HCT116 (cell line): ENCODE measurements around the gene SEMA3B. TPM values are rescaled to one million over a fixed set of nuclear protein-coding genes. Genes with fewer than 3 reads are reported as not detected.

Source experiments
- ATAC-seq: fragments of 200-7000 bp; cut with Tn5 transposase; 2 replicates; pipeline ENCODE4 v1.9.1; 2020; ENCODE audit warnings: mild to moderate bottlenecking, moderate library complexity
- BruUV-seq: library from RNA; stranded (reverse); fragments of 400-500 nt; replicated peaks from 2 replicates; lab custom pipeline; 2021; lab: Mats Ljungman, UMichigan
- CTCF ChIA-PET: fragments of 300-600 bp; sonication (Branson Sonifier 250); formaldehyde crosslinking; loops from one replicate; lab custom pipeline; 2021; ENCODE audit warnings: antibody characterized with exemption; lab: Charles Lee
- POLR2A ChIA-PET: fragments of 300-600, 350-600 bp; sonication (Branson Sonifier 250); formaldehyde crosslinking; loops from one replicate; lab custom pipeline; 2021; ENCODE audit warnings: antibody characterized with exemption; lab: Charles Lee
- RAD21 ChIA-PET, 2 experiments: fragments of 300-600 bp; sonication (Branson Sonifier 250); formaldehyde crosslinking; loops; one replicate each; lab custom pipeline; 2023; ENCODE audit warnings: low total read pairs in 2 of 2; ENCODE audit not compliant: uncharacterized antibody in 2 of 2, unreplicated experiment in 2 of 2, low non-redundant PET in 1 of 2; lab: Charles Lee
- DNase-seq: peaks from one replicate; pipeline ENCODE4 v3.0.0-alpha.2; 2010; ENCODE audit warnings: low read depth, low spot score
- H2AFZ ChIP-seq: fragments of 200-600 bp; shearing (Covaris generic), sonication (generic); 2 replicates; pipeline ENCODE4 v1.6.1; 2017; ENCODE audit warnings: low read depth, mixed run types, mixed read lengths, antibody characterized with exemption, low read length; ENCODE audit not compliant: poor library complexity, severe bottlenecking
- H3K27ac ChIP-seq: 2 replicates; pipeline ENCODE4 v1.5.1; 2012; ENCODE audit warnings: low read depth, low read length
- H3K27me3 ChIP-seq: fragments of 200-600 bp; sonication (generic); 2 replicates; pipeline ENCODE4 v1.6.1; 2016; ENCODE audit warnings: mixed run types, low read length, mixed read lengths; ENCODE audit not compliant: insufficient read depth
- H3K36me3 ChIP-seq, 2 experiments: fragments of 200-500 bp in 1 of 2; fragments of 200-600 bp in 1 of 2; sonication (Bioruptor generic) in 1 of 2; sonication (generic) in 1 of 2; 2 replicates each; pipeline versions ENCODE4 v1.5.1 to v1.6.1; 2014 to 2016; ENCODE audit warnings: low read length in 2 of 2, inconsistent platforms in 1 of 2, mixed read lengths in 1 of 2, mixed run types in 1 of 2; ENCODE audit not compliant: insufficient read depth in 2 of 2, control insufficient read depth in 1 of 2
- H3K4me1 ChIP-seq, 2 experiments: fragments of 200-600 bp in 1 of 2; sonication (generic) in 1 of 2; 2 replicates each; pipeline versions ENCODE4 v1.5.1 to v1.6.1; 2012 to 2017; ENCODE audit warnings: low read length in 2 of 2, inconsistent platforms in 1 of 2, mild to moderate bottlenecking in 1 of 2, mixed read lengths in 1 of 2, mixed run types in 1 of 2, moderate library complexity in 1 of 2; ENCODE audit not compliant: insufficient read depth in 2 of 2, control insufficient read depth in 1 of 2
- H3K4me2 ChIP-seq: fragments of 200-600 bp; sonication (generic); 2 replicates; pipeline ENCODE4 v1.6.1; 2017; ENCODE audit warnings: mixed run types, low read length, mixed read lengths
- H3K4me3 ChIP-seq, 2 experiments: fragments of 200-600 bp in 1 of 2; sonication (generic) in 1 of 2; replicated peaks in 1 of 2; 2 replicates each; pipeline ENCODE4 v1.5.1; 2011 to 2016; ENCODE audit warnings: low read length in 2 of 2, control low read depth in 1 of 2, low read depth in 1 of 2, mild to moderate bottlenecking in 1 of 2, mixed read lengths in 1 of 2, mixed run types in 1 of 2
- H3K79me2 ChIP-seq: fragments of 200-600 bp; sonication (generic); 2 replicates; pipeline ENCODE4 v1.6.1; 2017; ENCODE audit warnings: mild to moderate bottlenecking, mixed run types, low read length, moderate library complexity, mixed read lengths; ENCODE audit not compliant: insufficient read depth
- H3K9ac ChIP-seq: fragments of 200-600 bp; sonication (generic); 2 replicates; pipeline ENCODE4 v1.6.1; 2016; ENCODE audit warnings: low read length, mixed read lengths
- H3K9me2 ChIP-seq: fragments of 200-600 bp; sonication (generic), shearing (Covaris generic); 2 replicates; pipeline ENCODE4 v1.6.1; 2017; ENCODE audit warnings: mixed run types, mild to moderate bottlenecking, moderate library complexity; ENCODE audit not compliant: insufficient read depth
- H3K9me3 ChIP-seq, 2 experiments: fragments of 200-500 bp in 1 of 2; fragments of 200-600 bp in 1 of 2; sonication (Bioruptor generic) in 1 of 2; sonication (generic) in 1 of 2; 2 replicates each; pipeline ENCODE4 v1.6.1; 2014 to 2017; ENCODE audit warnings: low read length in 2 of 2, mixed read lengths in 2 of 2, inconsistent platforms in 1 of 2, low read depth in 1 of 2, mild to moderate bottlenecking in 1 of 2, mixed run types in 1 of 2, moderate library complexity in 1 of 2; ENCODE audit not compliant: control insufficient read depth in 1 of 2, insufficient read depth in 1 of 2
- H4K20me1 ChIP-seq: fragments of 200-600 bp; sonication (generic), shearing (Covaris generic); 2 replicates; pipeline ENCODE4 v1.6.1; 2017; ENCODE audit warnings: mixed run types, mild to moderate bottlenecking, moderate library complexity; ENCODE audit not compliant: insufficient read depth
- EGR1 ChIP-seq: IDR thresholded peaks from 2 replicates; pipeline ENCODE4 v1.6.1; 2012; ENCODE audit warnings: low read depth
- EZH2 ChIP-seq: fragments of 200-600 bp; sonication (generic); IDR thresholded peaks from 2 replicates; pipeline ENCODE4 v1.6.1; 2017; ENCODE audit warnings: antibody characterized with exemption, mixed run types
- JUND ChIP-seq: IDR thresholded peaks from 2 replicates; pipeline ENCODE4 v1.6.1; 2012
- POLR2A ChIP-seq: IDR thresholded peaks from 2 replicates; pipeline ENCODE4 v1.7.0; 2011; ENCODE audit warnings: borderline replicate concordance; ENCODE audit not compliant: insufficient read depth, insufficient read length; ENCODE audit errors: extremely low read depth
- POLR2AphosphoS5 ChIP-seq: IDR thresholded peaks from 2 replicates; pipeline ENCODE4 v1.6.1; 2011; ENCODE audit warnings: mild to moderate bottlenecking, low read depth, low read length, moderate library complexity
- RAD21 ChIP-seq: IDR thresholded peaks from 2 replicates; pipeline ENCODE4 v1.6.1; 2012; ENCODE audit warnings: low read depth, mild to moderate bottlenecking
- SIN3A ChIP-seq: IDR thresholded peaks from 2 replicates; pipeline ENCODE4 v1.6.1; 2012; ENCODE audit warnings: low read depth
- SP1 ChIP-seq: IDR thresholded peaks from 2 replicates; pipeline ENCODE4 v1.6.1; 2012; ENCODE audit warnings: low read depth
- SRF ChIP-seq: IDR thresholded peaks from 2 replicates; pipeline ENCODE4 v1.6.1; 2012; ENCODE audit warnings: low read depth
- ZNF274 ChIP-seq: fragments of 200-500 bp; sonication (Bioruptor generic); IDR thresholded peaks from 2 replicates; pipeline ENCODE4 v1.6.1; 2014; ENCODE audit warnings: mild to moderate bottlenecking, low read depth, low read length, inconsistent platforms
- intact Hi-C: fragments of 100-400 bp; cut with micrococcal nuclease; formaldehyde crosslinking; loops from 2 replicates; pipeline ENCODE4 v1.10.0; 2022
- total RNA-seq: library from RNA; stranded (reverse); gene quantifications from one replicate; pipeline ENCODE4 v1.2.1, GENCODE V29; 2021; ENCODE audit not compliant: unreplicated experiment
- TF ChIP-seq, protein P1 (sequence below): IDR thresholded peaks from 2 replicates; pipeline ENCODE4 v1.6.1; 2011; ENCODE audit warnings: mild to moderate bottlenecking, low read length, moderate library complexity; ENCODE audit not compliant: insufficient replicate concordance; ENCODE audit errors: extremely low read depth
- TF ChIP-seq, protein P2 (sequence below): IDR thresholded peaks from 2 replicates; pipeline ENCODE4 v1.6.1; 2012; ENCODE audit warnings: low read depth
- TF ChIP-seq, protein P3 (sequence below): IDR thresholded peaks from 2 replicates; pipeline ENCODE4 v1.6.1; 2012
- TF ChIP-seq, protein P4 (sequence below): IDR thresholded peaks from 2 replicates; pipeline ENCODE4 v1.6.1; 2012

SEMA3B gene
- total RNA-seq, 1 experiment from 2014 or later, result 46.2 TPM

DNA sequence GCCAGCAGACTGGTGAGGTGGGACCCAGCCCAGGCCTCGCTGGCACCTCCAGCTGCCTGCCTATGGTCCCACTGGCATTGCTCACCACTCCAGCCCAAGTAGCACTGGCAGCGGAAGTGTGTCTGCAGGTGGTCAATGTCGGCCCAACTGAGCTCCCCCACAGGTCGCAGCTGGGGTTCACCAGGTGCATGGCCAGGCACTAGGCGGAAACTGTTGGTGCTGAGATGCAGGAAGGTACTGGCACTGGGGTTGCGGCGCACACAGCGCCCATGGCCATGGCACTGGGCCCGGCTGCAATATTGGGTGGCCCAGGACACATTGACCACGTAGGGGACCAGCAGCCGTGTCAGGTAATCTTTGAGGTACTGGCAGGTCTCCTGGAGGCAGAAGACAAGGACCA lies 49.2 kb downstream of the SEMA3B start:
- peaks cover 51% of the 10 kb centered on the region for H3K79me2 ChIP-seq
- POLR2A ChIA-PET, result no interaction called here

DNA sequence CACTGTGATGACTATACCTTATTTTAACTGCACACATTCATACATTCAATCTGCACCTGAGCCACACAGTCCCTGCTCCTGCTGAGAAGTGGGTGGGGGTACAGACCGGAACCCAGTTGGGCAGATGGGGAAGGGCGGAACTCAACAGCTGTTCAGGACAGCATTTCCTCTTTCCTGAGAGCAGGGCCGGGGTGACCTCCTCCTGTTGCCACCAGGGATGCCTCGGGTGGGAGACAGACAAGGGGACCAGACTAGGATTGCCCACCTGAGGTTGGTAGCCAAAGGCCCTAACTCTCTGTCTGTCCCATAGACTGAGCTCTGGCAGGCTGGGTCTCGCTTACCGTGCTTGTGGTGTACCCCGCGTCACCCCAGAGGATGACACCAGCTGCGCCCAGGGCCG lies 49.7 kb downstream of the SEMA3B start:
- Histone ChIP-seq H3K79me2 (peaks cover 51% of the 10 kb centered on the region), H3K27me3 (no peaks in the 10 kb centered on the region), H3K4me3 (no peak overlapping the region), H3K9me2 (no peaks in the 10 kb centered on the region), H2AFZ (no peak overlapping the region), H3K4me2 (peak overlapping the region; percentile 92), H3K27ac (peak overlapping the region; percentile 98), H3K9me3 (no peaks in the 10 kb centered on the region), H3K36me3 (peaks cover 2 to 17% of the 10 kb centered on the region in 2 experiments; a peak in 1 of 4 replicates), H3K4me1 (peaks cover 65 to 93% of the 10 kb centered on the region in 2 experiments), H3K9ac (peak overlapping the region; percentile 65; the same call in 1 of the 2 replicates), H4K20me1 (no peaks in the 10 kb centered on the region)
- ChIA-PET POLR2A (no interaction called here), RAD21 (interaction anchor here in 1 of 2 experiments (1.5 kb wide), 1 partner anchor 19 kb away, joined by 4 read pairs; the partner anchor contains the start of genes HYAL3 and NAA80), CTCF (interaction anchor here (0.7 kb wide), 2 partner anchors 10 to 18 kb away, joined by 3 read pairs; partner anchors contain the start of gene TUSC2)
- no TSS peak for BruUV-seq
- no peak for ATAC-seq
- no peak for DNase-seq
- intact Hi-C loops, result no loop called here
- TF ChIP-seq SRF (no peak), EZH2 (no peak), POLR2AphosphoS5 (no peak), JUND (no peak), SIN3A (no peak), RAD21 (no peak), ZNF274 (no peak), EGR1 (no peak), SP1 (no peak)
- TF ChIP-seq, protein P1, sequence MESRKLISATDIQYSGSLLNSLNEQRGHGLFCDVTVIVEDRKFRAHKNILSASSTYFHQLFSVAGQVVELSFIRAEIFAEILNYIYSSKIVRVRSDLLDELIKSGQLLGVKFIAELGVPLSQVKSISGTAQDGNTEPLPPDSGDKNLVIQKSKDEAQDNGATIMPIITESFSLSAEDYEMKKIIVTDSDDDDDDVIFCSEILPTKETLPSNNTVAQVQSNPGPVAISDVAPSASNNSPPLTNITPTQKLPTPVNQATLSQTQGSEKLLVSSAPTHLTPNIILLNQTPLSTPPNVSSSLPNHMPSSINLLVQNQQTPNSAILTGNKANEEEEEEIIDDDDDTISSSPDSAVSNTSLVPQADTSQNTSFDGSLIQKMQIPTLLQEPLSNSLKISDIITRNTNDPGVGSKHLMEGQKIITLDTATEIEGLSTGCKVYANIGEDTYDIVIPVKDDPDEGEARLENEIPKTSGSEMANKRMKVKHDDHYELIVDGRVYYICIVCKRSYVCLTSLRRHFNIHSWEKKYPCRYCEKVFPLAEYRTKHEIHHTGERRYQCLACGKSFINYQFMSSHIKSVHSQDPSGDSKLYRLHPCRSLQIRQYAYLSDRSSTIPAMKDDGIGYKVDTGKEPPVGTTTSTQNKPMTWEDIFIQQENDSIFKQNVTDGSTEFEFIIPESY, result no peak
- TF ChIP-seq, protein P2, sequence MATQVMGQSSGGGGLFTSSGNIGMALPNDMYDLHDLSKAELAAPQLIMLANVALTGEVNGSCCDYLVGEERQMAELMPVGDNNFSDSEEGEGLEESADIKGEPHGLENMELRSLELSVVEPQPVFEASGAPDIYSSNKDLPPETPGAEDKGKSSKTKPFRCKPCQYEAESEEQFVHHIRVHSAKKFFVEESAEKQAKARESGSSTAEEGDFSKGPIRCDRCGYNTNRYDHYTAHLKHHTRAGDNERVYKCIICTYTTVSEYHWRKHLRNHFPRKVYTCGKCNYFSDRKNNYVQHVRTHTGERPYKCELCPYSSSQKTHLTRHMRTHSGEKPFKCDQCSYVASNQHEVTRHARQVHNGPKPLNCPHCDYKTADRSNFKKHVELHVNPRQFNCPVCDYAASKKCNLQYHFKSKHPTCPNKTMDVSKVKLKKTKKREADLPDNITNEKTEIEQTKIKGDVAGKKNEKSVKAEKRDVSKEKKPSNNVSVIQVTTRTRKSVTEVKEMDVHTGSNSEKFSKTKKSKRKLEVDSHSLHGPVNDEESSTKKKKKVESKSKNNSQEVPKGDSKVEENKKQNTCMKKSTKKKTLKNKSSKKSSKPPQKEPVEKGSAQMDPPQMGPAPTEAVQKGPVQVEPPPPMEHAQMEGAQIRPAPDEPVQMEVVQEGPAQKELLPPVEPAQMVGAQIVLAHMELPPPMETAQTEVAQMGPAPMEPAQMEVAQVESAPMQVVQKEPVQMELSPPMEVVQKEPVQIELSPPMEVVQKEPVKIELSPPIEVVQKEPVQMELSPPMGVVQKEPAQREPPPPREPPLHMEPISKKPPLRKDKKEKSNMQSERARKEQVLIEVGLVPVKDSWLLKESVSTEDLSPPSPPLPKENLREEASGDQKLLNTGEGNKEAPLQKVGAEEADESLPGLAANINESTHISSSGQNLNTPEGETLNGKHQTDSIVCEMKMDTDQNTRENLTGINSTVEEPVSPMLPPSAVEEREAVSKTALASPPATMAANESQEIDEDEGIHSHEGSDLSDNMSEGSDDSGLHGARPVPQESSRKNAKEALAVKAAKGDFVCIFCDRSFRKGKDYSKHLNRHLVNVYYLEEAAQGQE, result no peak
- TF ChIP-seq, protein P3, sequence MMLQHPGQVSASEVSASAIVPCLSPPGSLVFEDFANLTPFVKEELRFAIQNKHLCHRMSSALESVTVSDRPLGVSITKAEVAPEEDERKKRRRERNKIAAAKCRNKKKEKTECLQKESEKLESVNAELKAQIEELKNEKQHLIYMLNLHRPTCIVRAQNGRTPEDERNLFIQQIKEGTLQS, result no peak
- TF ChIP-seq, protein P4, sequence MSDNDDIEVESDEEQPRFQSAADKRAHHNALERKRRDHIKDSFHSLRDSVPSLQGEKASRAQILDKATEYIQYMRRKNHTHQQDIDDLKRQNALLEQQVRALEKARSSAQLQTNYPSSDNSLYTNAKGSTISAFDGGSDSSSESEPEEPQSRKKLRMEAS, result no peak

More for the DNA sequence above, 49.2 kb downstream of the SEMA3B start:
- H3K9ac ChIP-seq, result peak overlapping the region; percentile 65
- no peak for DNase-seq
- intact Hi-C loops, result no loop called here
- no peaks in the 10 kb centered on the region for H4K20me1 ChIP-seq
- H3K9me3 ChIP-seq, result no peaks in the 10 kb centered on the region
- peak overlapping the region; percentile 98 for H3K27ac ChIP-seq
- peak overlapping the region in 1 of 2 experiments; percentile 46; a peak in 2 of 4 replicates for H3K4me3 ChIP-seq
- H3K27me3 ChIP-seq, result no peaks in the 10 kb centered on the region
- peaks cover 65 to 94% of the 10 kb centered on the region in 2 experiments for H3K4me1 ChIP-seq
- TF ChIP-seq EGR1 (no peak), ZNF274 (no peak), POLR2A (no peak), POLR2AphosphoS5 (no peak)
- TF ChIP-seq, all 23 proteins: peak for 0
- Histone ChIP-seq H3K36me3 (peaks cover 2 to 17% of the 10 kb centered on the region in 2 experiments; a peak in 1 of 4 replicates), H2AFZ (no peak overlapping the region), H3K9me2 (no peaks in the 10 kb centered on the region), H3K4me2 (peak overlapping the region; percentile 92)
- no TSS peak for BruUV-seq
- RAD21 ChIA-PET, result interaction anchor here in 1 of 2 experiments (0.8 to 1.5 kb wide), 2 partner anchors 19 kb away, joined by 3 to 4 read pairs; partner anchors contain the start of genes HYAL3 and NAA80
- CTCF ChIA-PET, result interaction anchor here (0.7 to 1.6 kb wide), 3 partner anchors 15 to 19 kb away, joined by 3 to 5 read pairs (median 3); partner anchors contain the start of genes HYAL1, HYAL3 and NAA80
- ATAC-seq, result no peak
